Adrenal gland (tissue), 12 donors: Measurements from ENCODE around the gene PBX3. TPM values are rescaled to one million over a fixed set of nuclear protein-coding genes. Genes with fewer than 3 reads are reported as not detected.
"Not testable (repeated sequence)": the region's sequence is repeated elsewhere in the genome, so short reads cannot be mapped to it uniquely, and the experiment has no call there.

Experiments
- DNase-seq, 7 donors: peaks; one replicate each; pipeline ENCODE4 v3.0.0-alpha.2; 2019 to 2020
- H3K27ac ChIP-seq, 5 donors: fragments of 200-600 bp; sonication (generic) in 4 of 5; 1 replicate in 3 of 5; 2 replicates in 2 of 5; pipeline versions ENCODE4 v1.5.1 to v1.8.0; 2016 to 2020; ENCODE audit warnings: mild to moderate bottlenecking in 1 of 5
- H3K27me3 ChIP-seq: fragments of 200-600 bp; 2 replicates; pipeline ENCODE4 v1.8.0; 2021
- H3K36me3 ChIP-seq, 2 donors: fragments of 200-600 bp; replicated peaks in 1 of 2; 1 replicate in 1 of 2; 2 replicates in 1 of 2; pipeline versions ENCODE4 v1.5.1 to v1.8.0; 2018 to 2022
- H3K4me1 ChIP-seq, 2 donors: fragments of 200-600 bp; replicated peaks in 1 of 2; 1 replicate in 1 of 2; 2 replicates in 1 of 2; pipeline versions ENCODE4 v1.5.1 to v1.8.0; 2018 to 2021
- H3K4me3 ChIP-seq, 4 donors: fragments of 200-600 bp; sonication (generic) in 3 of 4; one replicate each; pipeline ENCODE4 v1.5.1; 2016 to 2018
- H3K9me3 ChIP-seq, 3 donors: fragments of 200-600 bp; sonication (generic) in 1 of 3; replicated peaks in 1 of 3; 1 replicate in 2 of 3; 2 replicates in 1 of 3; pipeline versions ENCODE4 v1.5.1 to v1.8.0; 2016 to 2021
- POLR2A ChIP-seq, 2 donors: fragments of 450-650 bp; IDR thresholded peaks; one replicate each; pipeline ENCODE4 v1.6.1; 2017; ENCODE audit warnings: antibody characterized with exemption in 2 of 2, mild to moderate bottlenecking in 2 of 2, moderate library complexity in 1 of 2
- WGBS, 4 donors: extraction: QIAGEN DNeasy Blood & Tissue Kit in 2 of 4; methylation state at CpG; one replicate each; pipeline versions ENCODE4 v1.1.5 to v1.1.7; 2013 to 2017; 5-methylcytosine and 5-hydroxymethylcytosine counted together
- intact Hi-C, 2 donors: fragments of 100-400 bp; cut with DNase I; formaldehyde crosslinking; loops; one replicate each; pipeline versions ENCODE4 v1.14.1 to v1.15.0; 2022 to 2023
- polyA plus RNA-seq, 3 donors: library from polyadenylated mRNA; stranded (reverse); fragments of 200-250 nt in 2 of 3; fragments of 350-450 nt in 1 of 3; fragmentation: Illumina TruSeq in 1 of 3; extraction: RNeasy Lipid Tissue Mini Kit (QIAGEN cat#74804) in 1 of 3; gene quantifications; one replicate each; pipeline ENCODE4 v1.2.3, GENCODE V29; 2013 to 2014
- total RNA-seq, 9 donors: library from RNA; depleted of rRNA in 4 of 9; stranded (reverse); fragments of >200 nt in 4 of 9; fragments of 120-200 nt in 1 of 9; fragmentation: NEBNext Ultra II Directional in 1 of 9; extraction: Animal tissue kit (Norgen Biotek cat#: 25700) in 1 of 9; gene quantifications; one replicate each; pipeline versions ENCODE4 v1.1.0 to v1.2.4, GENCODE V29; 2013 to 2023
- TF ChIP-seq, protein P1 (sequence below), 6 experiments: fragments of 450-650 bp in 4 of 6; fragments of 200-600 bp in 2 of 6; sonication (generic) in 1 of 6; IDR thresholded peaks; 1 replicate in 5 of 6; 2 replicates in 1 of 6; pipeline versions ENCODE4 v1.5.1 to v1.8.0; 2016 to 2021; ENCODE audit warnings: antibody characterized with exemption in 6 of 6, mild to moderate bottlenecking in 2 of 6, moderate library complexity in 1 of 6
- donor health status: healthy with polysubstance abuse.
- donor health status: Bipolar disorder and iron deficiency.
- donor health status: DM: yes; HTN: yes; CAD: no.
- donor health status: DM: no; HTN: no; CAD: no.
- donor health status: DM: no; HTN: no; CAD: no.
- donor health status: DM: yes; HTN: yes; CAD: no.

Gene PBX3
- total and polyA plus RNA-seq, 12 donors: 18.3 to 231 (median 133) TPM

DNA sequence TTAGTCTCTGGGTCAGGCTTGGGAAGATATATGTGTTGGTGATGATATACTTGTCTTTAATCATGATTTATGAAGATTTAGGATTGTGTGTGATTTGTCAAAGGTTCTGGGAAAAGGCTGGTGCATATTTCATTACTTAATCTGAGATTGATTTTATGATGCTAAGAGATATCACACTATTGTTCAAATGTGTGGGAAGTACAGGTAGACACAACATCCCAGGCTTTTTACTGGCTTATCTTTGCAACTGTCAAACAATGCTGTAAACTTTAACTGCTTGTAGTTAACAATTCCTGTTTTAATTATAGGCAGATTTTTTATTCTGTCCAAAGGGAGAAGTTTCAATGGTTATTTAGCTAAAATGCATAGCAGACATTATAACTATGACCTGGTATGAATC is 23.9 kb downstream of the PBX3 start:
- Histone ChIP-seq H3K4me3 (no peak overlapping the region), H3K9me3 (no peaks in the 10 kb centered on the region), H3K36me3 (no peaks in the 10 kb centered on the region), H3K27me3 (no peaks in the 10 kb centered on the region), H3K4me1 (peaks cover 0 to 12% of the 10 kb centered on the region in 2 donors), H3K27ac (no peak overlapping the region)
- no peak for DNase-seq
- intact Hi-C loops: no loop called here
- no peak for TF ChIP-seq POLR2A (IDR thresholded peaks at IDR 0.05)
- TF ChIP-seq, protein P1, sequence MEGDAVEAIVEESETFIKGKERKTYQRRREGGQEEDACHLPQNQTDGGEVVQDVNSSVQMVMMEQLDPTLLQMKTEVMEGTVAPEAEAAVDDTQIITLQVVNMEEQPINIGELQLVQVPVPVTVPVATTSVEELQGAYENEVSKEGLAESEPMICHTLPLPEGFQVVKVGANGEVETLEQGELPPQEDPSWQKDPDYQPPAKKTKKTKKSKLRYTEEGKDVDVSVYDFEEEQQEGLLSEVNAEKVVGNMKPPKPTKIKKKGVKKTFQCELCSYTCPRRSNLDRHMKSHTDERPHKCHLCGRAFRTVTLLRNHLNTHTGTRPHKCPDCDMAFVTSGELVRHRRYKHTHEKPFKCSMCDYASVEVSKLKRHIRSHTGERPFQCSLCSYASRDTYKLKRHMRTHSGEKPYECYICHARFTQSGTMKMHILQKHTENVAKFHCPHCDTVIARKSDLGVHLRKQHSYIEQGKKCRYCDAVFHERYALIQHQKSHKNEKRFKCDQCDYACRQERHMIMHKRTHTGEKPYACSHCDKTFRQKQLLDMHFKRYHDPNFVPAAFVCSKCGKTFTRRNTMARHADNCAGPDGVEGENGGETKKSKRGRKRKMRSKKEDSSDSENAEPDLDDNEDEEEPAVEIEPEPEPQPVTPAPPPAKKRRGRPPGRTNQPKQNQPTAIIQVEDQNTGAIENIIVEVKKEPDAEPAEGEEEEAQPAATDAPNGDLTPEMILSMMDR (IDR thresholded peaks at IDR 0.05): no peak

DNA sequence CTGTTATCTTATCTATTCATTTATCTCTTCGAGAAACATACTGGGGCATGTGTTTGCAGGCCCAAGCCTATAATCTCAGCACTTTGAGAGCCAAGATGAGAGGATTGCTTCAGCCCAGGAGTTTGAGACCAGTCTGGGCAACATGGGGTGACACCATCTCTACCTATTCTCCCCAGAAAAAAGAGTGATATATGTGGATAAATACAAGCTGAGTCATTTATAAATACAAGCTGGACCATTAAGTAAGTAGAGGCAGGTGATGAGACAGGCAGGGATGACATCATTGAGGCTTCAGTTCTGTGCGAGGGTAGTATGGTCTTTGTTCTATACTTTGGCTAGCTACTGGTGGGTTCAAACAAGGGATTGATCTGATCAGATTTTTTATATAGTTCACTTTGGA is 25.6 kb downstream of the PBX3 start:
- no peak for DNase-seq
- Histone ChIP-seq H3K36me3 (no peaks in the 10 kb centered on the region), H3K27me3 (no peaks in the 10 kb centered on the region), H3K27ac (no peak overlapping the region), H3K4me1 (peaks cover 0 to 12% of the 10 kb centered on the region in 2 donors), H3K9me3 (no peaks in the 10 kb centered on the region), H3K4me3 (no peak overlapping the region)
- intact Hi-C loops: no loop called here
- 67 to 74% (median 71%) methylated on average over 2 of the region's 2 CpGs for WGBS, 4 donors
- no peak for TF ChIP-seq POLR2A (IDR thresholded peaks at IDR 0.05)
- TF ChIP-seq, protein P1 (IDR thresholded peaks at IDR 0.05): no peak

DNA sequence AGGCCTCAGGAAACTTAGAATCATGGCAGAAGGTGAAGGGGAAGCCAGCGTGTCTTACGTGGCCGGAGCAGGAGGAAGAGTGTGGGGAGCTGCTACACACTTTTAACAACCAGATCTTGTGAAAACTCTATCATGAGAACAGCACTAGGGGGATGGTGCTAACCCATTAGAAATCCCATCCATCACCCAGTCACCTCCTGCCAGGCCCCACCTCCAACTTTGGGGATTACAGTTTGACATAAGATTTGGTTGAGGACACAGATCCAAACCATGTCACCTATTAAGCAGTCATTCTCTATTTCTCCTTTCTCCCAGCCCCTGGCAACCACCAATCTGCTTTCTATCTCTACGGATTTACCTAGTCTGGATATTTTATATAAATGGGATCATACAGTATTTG is 26.9 kb downstream of the PBX3 start:
- Histone ChIP-seq H3K4me3 (no peak overlapping the region), H3K36me3 (no peaks in the 10 kb centered on the region), H3K4me1 (peaks cover 0 to 12% of the 10 kb centered on the region in 2 donors), H3K9me3 (no peaks in the 10 kb centered on the region), H3K27me3 (no peaks in the 10 kb centered on the region), H3K27ac (no peak overlapping the region)
- WGBS, 4 donors: 77 to 87% (median 86%) methylated on average over 4 of the region's 4 CpGs
- TF ChIP-seq, protein P1 (IDR thresholded peaks at IDR 0.05): no peak
- no peak for TF ChIP-seq POLR2A (IDR thresholded peaks at IDR 0.05)
- intact Hi-C loops: no loop called here
- DNase-seq: no peak

DNA sequence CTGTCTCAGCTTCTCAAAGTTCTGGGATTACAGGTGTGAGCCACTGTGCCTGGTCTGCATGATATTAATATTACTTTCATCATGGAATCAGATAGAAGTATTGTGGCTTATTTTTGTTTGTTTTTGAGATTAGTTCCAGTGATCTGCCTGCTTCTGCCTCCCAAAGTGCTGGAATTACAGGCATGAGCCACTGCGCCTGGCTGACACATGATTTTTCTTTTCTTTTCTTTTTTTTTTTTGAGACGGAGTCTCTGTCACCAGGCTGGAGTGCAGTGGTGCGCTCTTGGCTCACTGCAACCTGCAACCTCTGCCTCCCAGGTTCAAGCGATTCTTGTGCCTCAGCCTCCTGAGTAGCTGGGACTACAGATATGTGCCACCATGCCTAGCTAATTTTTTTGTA is 29.6 kb downstream of the PBX3 start:
- H3K9me3 ChIP-seq, H3K36me3 ChIP-seq, intact Hi-C loops, H3K4me3 ChIP-seq, H3K27me3 ChIP-seq, DNase-seq, H3K27ac ChIP-seq: not testable (repeated sequence)
- 65 to 79% (median 75%) methylated on average over 4 of the region's 4 CpGs for WGBS, 4 donors
- H3K4me1 ChIP-seq: peaks cover 0 to 12% of the 10 kb centered on the region in 2 donors

DNA sequence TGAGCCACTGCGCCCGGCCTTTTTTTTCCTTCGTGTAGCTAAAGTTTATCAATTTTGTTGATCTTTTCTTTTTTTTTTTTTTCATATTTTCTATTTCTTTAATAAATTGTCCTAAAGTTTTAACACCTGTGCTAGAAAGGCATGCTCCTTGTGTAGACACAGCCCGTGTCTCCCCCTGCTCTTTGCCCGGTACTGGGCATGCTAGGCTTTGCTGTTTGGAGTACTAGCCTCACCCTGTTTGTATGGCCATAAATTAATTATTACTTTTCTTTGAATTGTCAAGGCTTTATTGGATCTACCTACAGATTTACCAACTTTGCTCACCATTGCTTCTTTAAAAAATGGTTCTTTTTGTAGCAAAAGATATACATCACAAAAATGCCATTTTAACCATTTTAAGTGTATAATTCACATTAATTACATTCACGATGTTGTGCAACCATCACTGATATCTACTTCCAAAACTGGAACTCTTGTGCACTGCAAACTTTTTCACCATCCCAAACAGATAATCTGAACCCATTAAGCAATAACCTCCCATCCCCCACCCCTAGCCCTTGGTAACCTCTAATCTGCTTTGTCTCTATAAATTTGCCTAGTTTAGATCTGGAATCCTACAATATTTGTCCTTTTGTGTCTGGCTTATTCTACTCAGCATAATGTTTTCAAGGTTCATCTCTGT is 31.5 kb downstream of the PBX3 start:
- H3K9me3 ChIP-seq, H3K4me1 ChIP-seq, H3K36me3 ChIP-seq, H3K27ac ChIP-seq, DNase-seq, H3K27me3 ChIP-seq, intact Hi-C loops, H3K4me3 ChIP-seq: not testable (repeated sequence)
- WGBS, 4 donors: 96 to 98% (median 98%) methylated on average over 5 of the region's 6 CpGs

DNA sequence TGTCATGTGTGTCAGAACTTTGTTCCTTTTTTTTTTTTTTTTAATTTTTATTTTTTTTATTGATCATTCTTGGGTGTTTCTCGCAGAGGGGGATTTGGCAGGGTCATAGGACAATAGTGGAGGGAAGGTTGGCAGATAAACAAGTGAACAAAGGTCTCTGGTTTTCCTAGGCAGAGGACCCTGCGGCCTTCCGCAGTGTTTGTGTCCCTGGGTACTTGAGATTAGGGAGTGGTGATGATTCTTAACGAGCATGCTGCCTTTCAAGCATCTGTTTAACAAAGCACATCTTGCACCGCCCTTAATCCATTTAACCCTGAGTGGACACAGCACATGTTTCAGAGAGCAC is 32.0 kb downstream of the PBX3 start:
- DNase-seq, H3K9me3 ChIP-seq, H3K36me3 ChIP-seq, intact Hi-C loops, H3K27me3 ChIP-seq, H3K4me3 ChIP-seq, H3K27ac ChIP-seq, H3K4me1 ChIP-seq: not testable (repeated sequence)
- 67 to 80% (median 73%) methylated on average over 1 of the region's 5 CpGs; no CpG with 5 or more reads in 1 of the 4 donors for WGBS, 4 donors
